Epithelial cell of proximal tubule (primary cell): ENCODE data around the gene ZNF784. TPM values are rescaled to one million over a fixed set of nuclear protein-coding genes. Genes with fewer than 3 reads are reported as not detected.
"Not testable (repeated sequence)": the region's sequence is repeated elsewhere in the genome, so short reads cannot be mapped to it uniquely, and the experiment has no call there.

Experiments used
- DNase-seq: peaks from one replicate; pipeline ENCODE4 v3.0.0-alpha.2; 2011; ENCODE audit warnings: low read depth
- H3K4me3 ChIP-seq: 2 replicates; pipeline ENCODE4 v1.5.1; 2011; ENCODE audit warnings: low read depth, mild to moderate bottlenecking, low read length
- CTCF ChIP-seq: conservative IDR thresholded peaks from 2 replicates; pipeline ENCODE4 v1.5.1; 2012; ENCODE audit warnings: low read depth, mild to moderate bottlenecking, low read length
- total RNA-seq: library from RNA; depleted of rRNA; stranded (reverse); fragments of >200 nt; gene quantifications from 2 replicates; pipeline ENCODE4 v1.2.3, GENCODE V29; 2015

ZNF784 gene
- total RNA-seq, 1 donor from 2014 or later = 0.58 TPM

GRCh38 chr19:55590617-55591016, 33.7 kb downstream of the ZNF784 start:
- no peak for DNase-seq
- no peak for TF ChIP-seq CTCF
- no peak overlapping the region for H3K4me3 ChIP-seq

GRCh38 chr19:55590109-55590508, 34.3 kb downstream of the ZNF784 start:
- no peak overlapping the region for H3K4me3 ChIP-seq
- no peak for DNase-seq
- no peak for TF ChIP-seq CTCF

- no peak for TF ChIP-seq CTCF
- H3K4me3 ChIP-seq = no peak overlapping the region
- DNase-seq = no peak
Observed at GRCh38 chr19:55588738-55589137, 35.6 kb downstream of the ZNF784 start.

GRCh38 chr19:55586976-55587668, 37.2 kb downstream of the ZNF784 start:
- H3K4me3 ChIP-seq = peak overlapping the region; percentile 54
- peak; percentile 68 for DNase-seq
- no peak for TF ChIP-seq CTCF

- TF ChIP-seq CTCF = no peak
- no peak for DNase-seq
- peak overlapping the region; percentile 48 for H3K4me3 ChIP-seq
Observed at GRCh38 chr19:55585658-55586339, 38.6 kb downstream of the ZNF784 start.

GRCh38 chr19:55584871-55585270, 39.5 kb downstream of the ZNF784 start:
- TF ChIP-seq CTCF = no peak
- no peak for DNase-seq
- no peak overlapping the region for H3K4me3 ChIP-seq

- not testable (repeated sequence) for H3K4me3 ChIP-seq, DNase-seq
Observed at GRCh38 chr19:55583897-55584296, 40.5 kb downstream of the ZNF784 start.

GRCh38 chr19:55582284-55582683, 42.1 kb downstream of the ZNF784 start:
- H3K4me3 ChIP-seq = peak overlapping the region; percentile 81

More at GRCh38 chr19:55582284-55582683, 42.1 kb downstream of the ZNF784 start:
- DNase-seq = not testable (repeated sequence)
